ENCODE measurements around the gene PRPF8. TPM values are rescaled to one million over a fixed set of nuclear protein-coding genes. Genes with fewer than 3 reads are reported as not detected.
A peak's percentile ranks its signal among the peaks of the same experiment; 100 is the strongest.
"Not testable (repeated sequence)": the region's sequence is repeated elsewhere in the genome, so short reads cannot be mapped to it uniquely, and the experiment has no call there.

PRPF8 gene
- total RNA-seq, 1 donor from 2014 or later = 96.0 TPM

GRCh38 chr17:1726626-1727257 lies 42.1 kb upstream of the PRPF8 start:
- peak overlapping the region in 1 of 3 donors; percentile 25 for H3K9ac ChIP-seq (ENCODE audit: low read depth in 1 of 3, low read length in 3 of 3)
- H3K4me1 ChIP-seq (ENCODE audit: control insufficient read depth in 3 of 3, insufficient read depth in 3 of 3, low read length in 3 of 3) = peaks cover 41 to 67% (median 54%) of the 10 kb centered on the region in 3 donors
- H3K27me3 ChIP-seq (ENCODE audit: control insufficient read depth in 3 of 3, insufficient read depth in 3 of 3, low read length in 3 of 3) = no peaks in the 10 kb centered on the region
- H3K4me3 ChIP-seq (ENCODE audit: low read length in 3 of 3) = peak overlapping the region in 1 of 3 donors; percentile 22
- H3K27ac ChIP-seq (ENCODE audit: low read depth, low read length) = no peak overlapping the region
- H3K36me3 ChIP-seq (ENCODE audit: control insufficient read depth in 3 of 3, insufficient read depth in 3 of 3, low read length in 3 of 3) = peaks cover 12 to 26% (median 16%) of the 10 kb centered on the region in 3 donors
- H3K9me3 ChIP-seq (ENCODE audit: control insufficient read depth in 3 of 3, low read length in 3 of 3) = no peaks in the 10 kb centered on the region

GRCh38 chr17:1725642-1726511 lies 41.2 kb upstream of the PRPF8 start:
- H3K27ac ChIP-seq (ENCODE audit: low read depth, low read length) = no peak overlapping the region
- no peaks in the 10 kb centered on the region for H3K9me3 ChIP-seq (ENCODE audit: control insufficient read depth in 3 of 3, low read length in 3 of 3)
- H3K4me3 ChIP-seq (ENCODE audit: low read length in 3 of 3) = peak overlapping the region; percentile 60 to 83 (median 78)
- no peaks in the 10 kb centered on the region for H3K27me3 ChIP-seq (ENCODE audit: control insufficient read depth in 3 of 3, insufficient read depth in 3 of 3, low read length in 3 of 3)
- H3K9ac ChIP-seq (ENCODE audit: low read depth in 1 of 3, low read length in 3 of 3) = peak overlapping the region in 2 of 3 donors; percentile 25 to 33
- H3K4me1 ChIP-seq (ENCODE audit: control insufficient read depth in 3 of 3, insufficient read depth in 3 of 3, low read length in 3 of 3) = peaks cover 38 to 65% (median 50%) of the 10 kb centered on the region in 3 donors
- peaks cover 12 to 24% (median 16%) of the 10 kb centered on the region in 3 donors for H3K36me3 ChIP-seq (ENCODE audit: control insufficient read depth in 3 of 3, insufficient read depth in 3 of 3, low read length in 3 of 3)

GRCh38 chr17:1724869-1725641 lies 40.4 kb upstream of the PRPF8 start:
- H3K9me3 ChIP-seq (ENCODE audit: control insufficient read depth in 3 of 3, low read length in 3 of 3) = no peaks in the 10 kb centered on the region
- peak overlapping the region; percentile 91 for H3K27ac ChIP-seq (ENCODE audit: low read depth, low read length)
- H3K36me3 ChIP-seq (ENCODE audit: control insufficient read depth in 3 of 3, insufficient read depth in 3 of 3, low read length in 3 of 3) = peaks cover 12 to 24% (median 16%) of the 10 kb centered on the region in 3 donors
- H3K27me3 ChIP-seq (ENCODE audit: control insufficient read depth in 3 of 3, insufficient read depth in 3 of 3, low read length in 3 of 3) = no peaks in the 10 kb centered on the region
- H3K4me1 ChIP-seq (ENCODE audit: control insufficient read depth in 3 of 3, insufficient read depth in 3 of 3, low read length in 3 of 3) = peaks cover 38 to 65% (median 50%) of the 10 kb centered on the region in 3 donors
- peak overlapping the region; percentile 60 to 83 (median 78) for H3K4me3 ChIP-seq (ENCODE audit: low read length in 3 of 3)
- H3K9ac ChIP-seq (ENCODE audit: low read depth in 1 of 3, low read length in 3 of 3) = peak overlapping the region; percentile 43 to 82 (median 70)

- H3K27me3 ChIP-seq (ENCODE audit: control insufficient read depth in 3 of 3, insufficient read depth in 3 of 3, low read length in 3 of 3) = no peaks in the 10 kb centered on the region
- no peaks in the 10 kb centered on the region for H3K9me3 ChIP-seq (ENCODE audit: control insufficient read depth in 3 of 3, low read length in 3 of 3)
- H3K4me3 ChIP-seq (ENCODE audit: low read length in 3 of 3) = peak within 1 kb of the TSS; percentile 60 to 83 (median 78)
- H3K36me3 ChIP-seq (ENCODE audit: control insufficient read depth in 3 of 3, insufficient read depth in 3 of 3, low read length in 3 of 3) = peaks cover 12 to 24% (median 16%) of the 10 kb centered on the region in 3 donors
- peak within 1 kb of the TSS; percentile 70 to 82 (median 75) for H3K9ac ChIP-seq (ENCODE audit: low read depth in 1 of 3, low read length in 3 of 3)
- H3K4me1 ChIP-seq (ENCODE audit: control insufficient read depth in 3 of 3, insufficient read depth in 3 of 3, low read length in 3 of 3) = peaks cover 35 to 64% (median 47%) of the 10 kb centered on the region in 3 donors
- H3K27ac ChIP-seq (ENCODE audit: low read depth, low read length) = peak within 1 kb of the TSS; percentile 91
Observed at GRCh38 chr17:1724351-1724868, 39.7 kb upstream of the PRPF8 start, which contains the start of gene WDR81. Gene WDR81 (plus strand): TSS chr17:1724704. CDS start chr17:1724960, 256 bp downstream.

- not testable (repeated sequence) for H3K36me3 ChIP-seq (ENCODE audit: control insufficient read depth in 3 of 3, insufficient read depth in 3 of 3, low read length in 3 of 3); H3K27me3 ChIP-seq (ENCODE audit: control insufficient read depth in 3 of 3, insufficient read depth in 3 of 3, low read length in 3 of 3); H3K9ac ChIP-seq (ENCODE audit: low read depth in 1 of 3, low read length in 3 of 3); H3K4me3 ChIP-seq (ENCODE audit: low read length in 3 of 3); H3K9me3 ChIP-seq (ENCODE audit: control insufficient read depth in 3 of 3, low read length in 3 of 3)
- H3K4me1 ChIP-seq (ENCODE audit: control insufficient read depth in 3 of 3, insufficient read depth in 3 of 3, low read length in 3 of 3) = peaks cover 49 to 65% (median 54%) of the 10 kb centered on the region in 3 donors
- peak overlapping the region; percentile 70 for H3K27ac ChIP-seq (ENCODE audit: low read depth, low read length)
Observed at GRCh38 chr17:1722022-1722421, 37.4 kb upstream of the PRPF8 start.

GRCh38 chr17:1720856-1721386 lies 36.3 kb upstream of the PRPF8 start:
- Histone ChIP-seq H3K4me1 (ENCODE audit: control insufficient read depth in 3 of 3, insufficient read depth in 3 of 3, low read length in 3 of 3) (peaks cover 40 to 54% (median 44%) of the 10 kb centered on the region in 3 donors), H3K36me3 (ENCODE audit: control insufficient read depth in 3 of 3, insufficient read depth in 3 of 3, low read length in 3 of 3) (peaks cover 0 to 1% (median 0%) of the 10 kb centered on the region in 3 donors), H3K9ac (ENCODE audit: low read depth in 1 of 3, low read length in 3 of 3) (peak overlapping the region; percentile 62 to 75 (median 68)), H3K4me3 (ENCODE audit: low read length in 3 of 3) (peak overlapping the region in 1 of 3 donors; percentile 41), H3K9me3 (ENCODE audit: control insufficient read depth in 3 of 3, low read length in 3 of 3) (no peaks in the 10 kb centered on the region), H3K27me3 (ENCODE audit: control insufficient read depth in 3 of 3, insufficient read depth in 3 of 3, low read length in 3 of 3) (no peaks in the 10 kb centered on the region), H3K27ac (ENCODE audit: low read depth, low read length) (peak overlapping the region; percentile 85)

- peak overlapping the region in 1 of 3 donors; percentile 56 for H3K4me3 ChIP-seq (ENCODE audit: low read length in 3 of 3)
- H3K36me3 ChIP-seq (ENCODE audit: control insufficient read depth in 3 of 3, insufficient read depth in 3 of 3, low read length in 3 of 3) = peaks cover 7 to 8% (median 7%) of the 10 kb centered on the region in 3 donors
- peak overlapping the region; percentile 18 to 73 (median 61) for H3K9ac ChIP-seq (ENCODE audit: low read depth in 1 of 3, low read length in 3 of 3)
- H3K27me3 ChIP-seq (ENCODE audit: control insufficient read depth in 3 of 3, insufficient read depth in 3 of 3, low read length in 3 of 3) = no peaks in the 10 kb centered on the region
- H3K9me3 ChIP-seq (ENCODE audit: control insufficient read depth in 3 of 3, low read length in 3 of 3) = no peaks in the 10 kb centered on the region
- H3K4me1 ChIP-seq (ENCODE audit: control insufficient read depth in 3 of 3, insufficient read depth in 3 of 3, low read length in 3 of 3) = peaks cover 35 to 44% (median 41%) of the 10 kb centered on the region in 3 donors
- peak overlapping the region; percentile 100 for H3K27ac ChIP-seq (ENCODE audit: low read depth, low read length)
Observed at GRCh38 chr17:1718362-1719165, 33.9 kb upstream of the PRPF8 start.

GRCh38 chr17:1716912-1717695 lies 32.4 kb upstream of the PRPF8 start:
- Histone ChIP-seq H3K4me1 (ENCODE audit: control insufficient read depth in 3 of 3, insufficient read depth in 3 of 3, low read length in 3 of 3) (peaks cover 50 to 55% (median 55%) of the 10 kb centered on the region in 3 donors), H3K27me3 (ENCODE audit: control insufficient read depth in 3 of 3, insufficient read depth in 3 of 3, low read length in 3 of 3) (no peaks in the 10 kb centered on the region), H3K27ac (ENCODE audit: low read depth, low read length) (peak overlapping the region; percentile 100), H3K4me3 (ENCODE audit: low read length in 3 of 3) (peak overlapping the region; percentile 88 to 96 (median 89)), H3K9me3 (ENCODE audit: control insufficient read depth in 3 of 3, low read length in 3 of 3) (no peaks in the 10 kb centered on the region), H3K9ac (ENCODE audit: low read depth in 1 of 3, low read length in 3 of 3) (peak overlapping the region; percentile 99), H3K36me3 (ENCODE audit: control insufficient read depth in 3 of 3, insufficient read depth in 3 of 3, low read length in 3 of 3) (peaks cover 21 to 22% (median 22%) of the 10 kb centered on the region in 3 donors)
